OCI-LY3 (cell line): ENCODE measurements around the gene MARK1.

Source experiments
- H2AFZ ChIP-seq: fragments of 200-600, 300-600 bp; shearing (Covaris generic); 2 replicates; pipeline ENCODE4 v1.6.0; 2014; ENCODE audit warnings: antibody characterized with exemption, low read depth, low read length
- H3K27ac ChIP-seq: fragments of 200-600, 300-600 bp; sonication (generic); 2 replicates; pipeline ENCODE4 v1.5.1; 2014; ENCODE audit warnings: mild to moderate bottlenecking, low read length, moderate library complexity, mixed read lengths
- H3K27me3 ChIP-seq: fragments of 200-600, 300-600 bp; sonication (generic); 2 replicates; pipeline ENCODE4 v1.6.1; 2014; ENCODE audit warnings: low read depth, low read length, mixed read lengths
- H3K36me3 ChIP-seq: fragments of 200-600, 300-600 bp; sonication (generic); replicated peaks from 2 replicates; pipeline ENCODE3; 2014; ENCODE audit warnings: low read depth, low read length, mixed read lengths
- H3K4me1 ChIP-seq: fragments of 300-600, 200-600 bp; sonication (generic); 2 replicates; pipeline ENCODE4 v1.6.1; 2014; ENCODE audit warnings: low read length, mixed read lengths
- H3K4me2 ChIP-seq: fragments of 200-600, 300-600 bp; sonication (generic); 2 replicates; pipeline ENCODE4 v1.6.1; 2014; ENCODE audit warnings: low read length, mixed read lengths
- H3K4me3 ChIP-seq: fragments of 300-600, 200-600 bp; sonication (generic); 2 replicates; pipeline ENCODE4 v1.5.1; 2014; ENCODE audit warnings: antibody characterized with exemption, mild to moderate bottlenecking, low read length, moderate library complexity
- H3K79me2 ChIP-seq: fragments of 300-600, 200-600 bp; shearing (Covaris generic); 2 replicates; pipeline ENCODE4 v1.6.1; 2014; ENCODE audit warnings: mild to moderate bottlenecking, low read length, mixed read lengths
- H3K9ac ChIP-seq: fragments of 300-600, 200-600 bp; shearing (Covaris generic); 2 replicates; pipeline ENCODE4 v1.6.0; 2014; ENCODE audit warnings: mild to moderate bottlenecking, low read length, moderate library complexity
- H3K9me3 ChIP-seq: fragments of 200-600, 300-600 bp; shearing (Covaris generic); 2 replicates; pipeline ENCODE4 v1.6.1; 2014; ENCODE audit warnings: low read length, mixed read lengths; ENCODE audit not compliant: insufficient read depth
- H4K20me1 ChIP-seq: fragments of 200-600, 300-600 bp; sonication (generic); 2 replicates; pipeline ENCODE4 v1.6.1; 2016; ENCODE audit warnings: low read length, mixed read lengths; ENCODE audit not compliant: insufficient read depth
- CTCF ChIP-seq: fragments of 200-600, 300-600 bp; sonication (generic); IDR thresholded peaks from 2 replicates; pipeline ENCODE4 v1.5.1; 2014; ENCODE audit warnings: antibody characterized with exemption, low read length, low read depth
- EZH2phosphoT487 ChIP-seq: fragments of 200-600 bp; shearing (Covaris generic); IDR thresholded peaks from 2 replicates; pipeline ENCODE4 v1.6.1; 2018; ENCODE audit warnings: antibody characterized with exemption, mixed run types, low read depth

Gene MARK1

GRCh38 chr1:220694866-220695382, 167.0 kb downstream of the MARK1 start:
- Histone ChIP-seq H3K9me3 (no peaks in the 10 kb centered on the region), H2AFZ (no peak overlapping the region), H3K9ac (no peak overlapping the region), H3K4me3 (no peak overlapping the region), H3K27ac (no peak overlapping the region), H3K36me3 (no peaks in the 10 kb centered on the region), H3K79me2 (no peaks in the 10 kb centered on the region), H3K27me3 (no peaks in the 10 kb centered on the region; the same call in 1 of the 2 replicates), H3K4me1 (no peaks in the 10 kb centered on the region), H4K20me1 (no peaks in the 10 kb centered on the region), H3K4me2 (no peak overlapping the region)
- no peak for TF ChIP-seq EZH2phosphoT487
- no peak for TF ChIP-seq CTCF

DNA sequence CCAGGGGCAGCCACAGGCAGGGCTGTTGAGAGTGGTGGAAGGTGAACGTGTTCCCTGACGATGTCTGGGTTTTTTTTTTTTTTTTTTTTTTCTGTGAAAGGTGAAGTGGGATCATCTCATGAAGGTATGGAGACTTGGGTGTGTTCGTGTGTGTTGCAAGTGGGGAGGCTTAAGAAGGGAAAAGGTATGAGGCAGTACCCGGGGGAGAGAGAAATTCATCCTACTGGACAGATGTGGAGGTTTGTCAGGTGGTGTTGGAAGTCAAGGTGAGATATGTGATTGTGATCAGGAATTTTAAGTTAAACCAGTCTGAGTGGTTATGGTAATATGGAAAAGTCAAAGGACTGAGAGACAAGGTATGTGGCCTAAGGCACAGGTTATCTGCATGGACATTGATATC, 167.5 kb downstream of the MARK1 start:
- Histone ChIP-seq H3K4me1 (no peaks in the 10 kb centered on the region), H3K36me3 (no peaks in the 10 kb centered on the region), H4K20me1 (no peaks in the 10 kb centered on the region), H3K9ac (no peak overlapping the region), H2AFZ (no peak overlapping the region), H3K4me3 (no peak overlapping the region), H3K79me2 (no peaks in the 10 kb centered on the region), H3K9me3 (no peaks in the 10 kb centered on the region), H3K27me3 (no peaks in the 10 kb centered on the region; the same call in 1 of the 2 replicates), H3K27ac (no peak overlapping the region), H3K4me2 (no peak overlapping the region)
- no peak for TF ChIP-seq CTCF
- TF ChIP-seq EZH2phosphoT487, result no peak

DNA sequence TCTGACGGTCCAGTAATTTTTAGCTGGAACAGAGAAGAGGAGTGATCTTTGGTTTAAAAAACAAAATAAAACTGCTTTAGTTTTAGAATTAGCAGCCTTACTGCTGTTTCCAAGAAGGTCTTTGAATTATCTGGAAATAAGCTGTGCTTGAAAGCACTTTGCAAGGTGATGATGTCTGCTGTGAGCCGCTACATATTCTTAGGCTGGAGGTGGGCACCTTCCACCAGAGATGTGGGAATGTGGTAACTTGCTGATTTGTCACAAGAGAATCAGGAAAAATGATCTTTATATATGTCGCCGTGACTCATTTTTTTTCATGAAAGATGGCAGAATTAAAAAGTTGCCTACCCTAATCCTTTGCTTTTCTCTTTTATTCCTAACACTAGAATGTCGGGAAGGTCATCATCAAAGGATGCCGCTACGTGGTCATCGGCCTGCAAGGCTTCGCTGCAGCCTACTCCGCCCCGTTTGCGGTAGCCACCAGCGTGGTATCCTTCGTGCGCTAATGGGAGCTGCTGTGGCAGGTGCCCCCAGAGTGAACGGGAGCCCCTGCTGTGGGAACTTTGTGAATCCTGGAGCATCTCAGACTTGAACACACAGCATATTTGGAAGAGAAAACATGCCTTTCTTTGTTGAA, 168.4 kb downstream of the MARK1 start:
- Histone ChIP-seq H3K4me1 (no peaks in the 10 kb centered on the region), H3K9me3 (no peaks in the 10 kb centered on the region), H3K27me3 (no peaks in the 10 kb centered on the region; the same call in 1 of the 2 replicates), H3K4me2 (no peak overlapping the region), H3K4me3 (no peak overlapping the region), H3K36me3 (no peaks in the 10 kb centered on the region), H3K9ac (no peak overlapping the region), H3K27ac (no peak overlapping the region), H4K20me1 (no peaks in the 10 kb centered on the region), H2AFZ (no peak overlapping the region), H3K79me2 (no peaks in the 10 kb centered on the region)
- TF ChIP-seq CTCF (no peak), EZH2phosphoT487 (no peak)

- no peak for TF ChIP-seq EZH2phosphoT487
- TF ChIP-seq CTCF, result no peak
- no peaks in the 10 kb centered on the region for H3K4me1 ChIP-seq
Observed at GRCh38 chr1:220696863-220697231, 168.9 kb downstream of the MARK1 start.

More at GRCh38 chr1:220696863-220697231, 168.9 kb downstream of the MARK1 start:
- Histone ChIP-seq H3K9ac (no peak overlapping the region), H3K27me3 (no peaks in the 10 kb centered on the region; the same call in 1 of the 2 replicates), H3K27ac (no peak overlapping the region), H4K20me1 (no peaks in the 10 kb centered on the region), H2AFZ (no peak overlapping the region), H3K79me2 (no peaks in the 10 kb centered on the region), H3K9me3 (no peaks in the 10 kb centered on the region), H3K36me3 (no peaks in the 10 kb centered on the region), H3K4me2 (no peak overlapping the region), H3K4me3 (no peak overlapping the region)
